H1 (cell line): ENCODE data around the gene FPR3. TPM values are rescaled to one million over a fixed set of nuclear protein-coding genes. Genes with fewer than 3 reads are reported as not detected.

Experiments
- CTCF ChIA-PET: fragments of 300-600 bp; sonication (Branson Sonifier 250); formaldehyde crosslinking; loops from one replicate; lab custom pipeline; 2021; ENCODE audit not compliant: partially characterized antibody; lab: Charles Lee
- POLR2A ChIA-PET: fragments of 300-600 bp; sonication (Branson Sonifier 250); formaldehyde crosslinking; loops from one replicate; lab custom pipeline; 2021; ENCODE audit warnings: inconsistent platforms; ENCODE audit not compliant: partially characterized antibody; lab: Charles Lee
- DNase-seq, 2 experiments: peaks; one replicate each; pipeline versions ENCODE4 v3.0.0 to v3.0.0-alpha.2; 2010 to 2022; ENCODE audit warnings: low spot score in 2 of 2, low read depth in 1 of 2, mixed read lengths in 1 of 2
- FAIRE-seq: peaks from 2 replicates; lab custom pipeline; 2011; peaks lifted over from hg19 to GRCh38; lab: Jason Lieb, UNC
- H2AFZ ChIP-seq: 2 replicates; pipeline ENCODE4 v1.8.1; 2012; ENCODE audit warnings: low read length, inconsistent platforms
- H2AK5ac ChIP-seq: 2 replicates; pipeline ENCODE4 v1.6.1; 2013; ENCODE audit warnings: low read depth, low read length
- H2BK120ac ChIP-seq: replicated peaks from 2 replicates; pipeline ENCODE3; 2013; ENCODE audit warnings: low read depth, low read length, inconsistent platforms
- H2BK12ac ChIP-seq: 2 replicates; pipeline ENCODE4 v1.6.1; 2013; ENCODE audit warnings: low read depth, low read length
- H2BK15ac ChIP-seq: 2 replicates; pipeline ENCODE4 v1.6.1; 2013; ENCODE audit warnings: low read length
- H2BK20ac ChIP-seq: 2 replicates; pipeline ENCODE4 v1.6.1; 2013; ENCODE audit warnings: low read length
- H2BK5ac ChIP-seq: 2 replicates; pipeline ENCODE4 v1.6.1; 2013; ENCODE audit warnings: low read depth, low read length
- H3K14ac ChIP-seq: 2 replicates; pipeline ENCODE4 v1.6.1; 2013; ENCODE audit warnings: inconsistent platforms; ENCODE audit not compliant: insufficient read length
- H3K18ac ChIP-seq: 2 replicates; pipeline ENCODE4 v1.6.1; 2013; ENCODE audit warnings: low read length; ENCODE audit errors: extremely low read depth
- H3K23ac ChIP-seq: 2 replicates; pipeline ENCODE4 v1.6.1; 2013; ENCODE audit warnings: inconsistent platforms; ENCODE audit not compliant: insufficient read length
- H3K23me2 ChIP-seq: 2 replicates; pipeline ENCODE4 v1.6.1; 2013; ENCODE audit warnings: low read depth, low read length
- H3K27ac ChIP-seq: 2 replicates; pipeline ENCODE4 v1.6.1; 2011; ENCODE audit warnings: low read depth, low read length, inconsistent platforms
- H3K27me3 ChIP-seq, 4 experiments: replicated peaks in 1 of 4; 1 replicate in 1 of 4; 2 replicates in 3 of 4; pipeline versions ENCODE4 v1.6.1 to v1.8.1; 2011 to 2013; ENCODE audit warnings: low read length in 3 of 4, mild to moderate bottlenecking in 3 of 4, inconsistent platforms in 2 of 4, mixed read lengths in 2 of 4, moderate library complexity in 1 of 4; ENCODE audit not compliant: control insufficient read depth in 3 of 4, insufficient read depth in 3 of 4; ENCODE audit errors: extremely low read depth in 1 of 4
- H3K36me3 ChIP-seq, 4 experiments: 2 replicates each; pipeline versions ENCODE4 v1.6.1 to v1.8.1; 2011 to 2013; ENCODE audit warnings: mild to moderate bottlenecking in 4 of 4, low read length in 3 of 4, moderate library complexity in 2 of 4, control low read depth in 1 of 4, inconsistent platforms in 1 of 4; ENCODE audit not compliant: insufficient read depth in 4 of 4, control insufficient read depth in 2 of 4
- H3K4ac ChIP-seq: replicated peaks from 2 replicates; pipeline ENCODE3; 2013; ENCODE audit warnings: low read length, low read depth, mixed read lengths, inconsistent platforms; ENCODE audit not compliant: insufficient read length
- H3K4me1 ChIP-seq, 4 experiments: replicated peaks in 1 of 4; 1 replicate in 1 of 4; 2 replicates in 3 of 4; pipeline versions ENCODE4 v1.6.1 to v1.8.1; 2011 to 2013; ENCODE audit warnings: low read length in 3 of 4, inconsistent platforms in 2 of 4, mixed read lengths in 1 of 4; ENCODE audit not compliant: insufficient read depth in 4 of 4, control insufficient read depth in 3 of 4
- H3K4me2 ChIP-seq, 2 experiments: 2 replicates each; pipeline versions ENCODE4 v1.6.1 to v1.8.1; 2011 to 2013; ENCODE audit warnings: low read depth in 2 of 2, low read length in 2 of 2, control low read depth in 1 of 2, inconsistent platforms in 1 of 2, mild to moderate bottlenecking in 1 of 2; ENCODE audit not compliant: insufficient read depth in 1 of 2
- H3K4me3 ChIP-seq, 4 experiments: fragments of 200-600, 300-600 bp in 1 of 4; sonication (generic), shearing (Covaris generic), sonication (Bioruptor Twin) in 1 of 4; 2 replicates each; pipeline versions ENCODE4 v1.5.1 to v1.8.1; 2011 to 2016; ENCODE audit warnings: low read length in 4 of 4, low read depth in 3 of 4, control low read depth in 2 of 4, inconsistent platforms in 2 of 4, mild to moderate bottlenecking in 2 of 4, mixed read lengths in 1 of 4, moderate library complexity in 1 of 4; ENCODE audit not compliant: insufficient read depth in 2 of 4; ENCODE audit errors: extremely low read depth in 1 of 4
- H3K56ac ChIP-seq: replicated peaks from 2 replicates; pipeline ENCODE3; 2013; ENCODE audit warnings: low read depth, mild to moderate bottlenecking, mixed read lengths, low read length, inconsistent platforms; ENCODE audit not compliant: insufficient read length
- H3K79me1 ChIP-seq: 2 replicates; pipeline ENCODE4 v1.6.1; 2013; ENCODE audit warnings: low read depth, low read length, control low read depth
- H3K79me2 ChIP-seq, 2 experiments: 2 replicates each; pipeline versions ENCODE4 v1.6.1 to v1.8.1; 2012 to 2013; ENCODE audit warnings: low read length in 2 of 2, mild to moderate bottlenecking in 2 of 2, inconsistent platforms in 1 of 2; ENCODE audit not compliant: insufficient read depth in 2 of 2, control insufficient read depth in 1 of 2
- H3K9ac ChIP-seq, 4 experiments: replicated peaks in 1 of 4; 1 replicate in 1 of 4; 2 replicates in 3 of 4; pipeline versions ENCODE4 v1.6.1 to v1.8.1; 2011 to 2013; ENCODE audit warnings: low read depth in 3 of 4, low read length in 3 of 4, control low read depth in 2 of 4, mild to moderate bottlenecking in 2 of 4, moderate library complexity in 2 of 4, inconsistent platforms in 1 of 4; ENCODE audit errors: extremely low read depth in 1 of 4
- H3K9me3 ChIP-seq, 2 experiments: 2 replicates each; pipeline versions ENCODE4 v1.6.1 to v1.8.1; 2012 to 2013; ENCODE audit warnings: mild to moderate bottlenecking in 2 of 2, moderate library complexity in 2 of 2, control low read depth in 1 of 2, inconsistent platforms in 1 of 2, low read depth in 1 of 2, low read length in 1 of 2, mixed read lengths in 1 of 2; ENCODE audit not compliant: insufficient read depth in 2 of 2
- H4K20me1 ChIP-seq, 2 experiments: replicated peaks in 1 of 2; 2 replicates each; pipeline versions ENCODE3 to v1.8.1; 2011 to 2013; ENCODE audit warnings: inconsistent platforms in 2 of 2, low read length in 2 of 2, mild to moderate bottlenecking in 1 of 2; ENCODE audit not compliant: insufficient read depth in 2 of 2, control insufficient read depth in 1 of 2
- H4K5ac ChIP-seq: 2 replicates; pipeline ENCODE4 v1.6.1; 2013; ENCODE audit warnings: low read length, low read depth, mixed read lengths, inconsistent platforms; ENCODE audit not compliant: insufficient read length
- H4K8ac ChIP-seq: 2 replicates; pipeline ENCODE4 v1.8.0; 2013; ENCODE audit warnings: mild to moderate bottlenecking, moderate library complexity, low read length, inconsistent platforms; ENCODE audit not compliant: insufficient read depth; ENCODE audit errors: extremely low read depth
- H4K91ac ChIP-seq: replicated peaks from 2 replicates; pipeline ENCODE3; 2013; ENCODE audit warnings: low read length, mixed read lengths, inconsistent platforms; ENCODE audit not compliant: insufficient read length
- BCL11A ChIP-seq, 2 experiments: IDR thresholded peaks; one replicate each; pipeline ENCODE4 v1.6.1; 2011; ENCODE audit warnings: low read depth in 2 of 2, low read length in 2 of 2, mild to moderate bottlenecking in 2 of 2
- CHD2 ChIP-seq: IDR thresholded peaks from 2 replicates; pipeline ENCODE4 v1.6.1; 2012; ENCODE audit warnings: low read length, improper control_type of control experiment
- EZH2 ChIP-seq: fragments of 200-600 bp; sonication (generic); IDR thresholded peaks from 2 replicates; pipeline ENCODE4 v1.7.1; 2012; ENCODE audit warnings: low read depth, mild to moderate bottlenecking, moderate library complexity, low read length, inconsistent platforms; ENCODE audit not compliant: severe bottlenecking
- GABPA ChIP-seq: IDR thresholded peaks from 2 replicates; pipeline ENCODE4 v1.6.1; 2011; ENCODE audit warnings: mild to moderate bottlenecking, low read length, moderate library complexity, borderline replicate concordance; ENCODE audit not compliant: insufficient read depth
- JUND ChIP-seq: IDR thresholded peaks from 2 replicates; pipeline ENCODE4 v1.6.1; 2011; ENCODE audit warnings: mild to moderate bottlenecking, improper control_type of control experiment, low read length
- KDM5A ChIP-seq: fragments of 200-600 bp; IDR thresholded peaks from 2 replicates; pipeline ENCODE4 v1.7.1; 2012; ENCODE audit warnings: mild to moderate bottlenecking, low read length, inconsistent platforms, mixed read lengths
- MAFK ChIP-seq: IDR thresholded peaks from 2 replicates; pipeline ENCODE4 v1.6.1; 2012; ENCODE audit warnings: low read depth, mild to moderate bottlenecking, improper control_type of control experiment, low read length
- MAX ChIP-seq: IDR thresholded peaks from 2 replicates; pipeline ENCODE4 v1.6.1; 2012; ENCODE audit warnings: inconsistent platforms
- POU5F1 ChIP-seq: IDR thresholded peaks from 2 replicates; pipeline ENCODE4 v1.6.1; 2011; ENCODE audit warnings: low read depth, mild to moderate bottlenecking, low read length, moderate library complexity
- RAD21 ChIP-seq, 2 experiments: IDR thresholded peaks in 1 of 2; conservative IDR thresholded peaks in 1 of 2; 2 replicates each; pipeline ENCODE4 v1.6.1; 2011; ENCODE audit warnings: low read depth in 2 of 2, low read length in 2 of 2, improper control_type of control experiment in 1 of 2, inconsistent platforms in 1 of 2, mild to moderate bottlenecking in 1 of 2, moderate library complexity in 1 of 2
- SAP30 ChIP-seq: fragments of 300-600 bp; sonication (generic); IDR thresholded peaks from 2 replicates; pipeline ENCODE4 v1.7.1; 2012; ENCODE audit warnings: low read length, moderate library complexity, mild to moderate bottlenecking, inconsistent platforms; ENCODE audit not compliant: insufficient read depth, insufficient replicate concordance
- SP2 ChIP-seq: IDR thresholded peaks from 2 replicates; pipeline ENCODE4 v1.6.1; 2012; ENCODE audit warnings: mild to moderate bottlenecking, low read length, inconsistent platforms
- TAF1 ChIP-seq: IDR thresholded peaks from 2 replicates; pipeline ENCODE4 v1.6.1; 2011; ENCODE audit warnings: mild to moderate bottlenecking, low read depth, low read length
- YY1 ChIP-seq: IDR thresholded peaks from 2 replicates; pipeline ENCODE4 v1.6.1; 2011; ENCODE audit warnings: low read depth, mild to moderate bottlenecking, low read length
- WGBS, 2 experiments: shearing (Covaris generic) in 1 of 2; methylation state at CpG; one replicate each; pipeline versions ENCODE4 v1.1.6 to v1.1.7; 2013 to 2015; ENCODE audit warnings: low lambda C conversion rate in 2 of 2, mixed read lengths in 2 of 2, inconsistent platforms in 1 of 2, low coverage in 1 of 2, missing lambda C conversion rate in 1 of 2; ENCODE audit not compliant: insufficient replicate concordance in 2 of 2, insufficient coverage in 1 of 2, insufficient read length in 1 of 2; ENCODE audit errors: extremely low coverage in 1 of 2, missing lambda C conversion rate in 1 of 2; 5-methylcytosine and 5-hydroxymethylcytosine counted together
- polyA plus RNA-seq, 7 experiments: library from polyadenylated mRNA; depleted of rRNA in 3 of 7; stranded (reverse) in 5 of 7; unstranded in 2 of 7; fragments of >200 nt in 5 of 7; fragments of 200-250 nt in 2 of 7; gene quantifications; 1 replicate in 5 of 7; 2 replicates in 1 of 7; 4 replicates in 1 of 7; pipeline versions ENCODE4 v1.2.1 to v1.2.3, GENCODE V29; 2011 to 2013; ENCODE audit warnings: missing spikeins in 2 of 7, mixed read lengths in 2 of 7
- total RNA-seq: library from RNA; stranded (reverse); fragmentation: NEBNext Ultra II Directional; extraction: Animal tissue kit (Norgen Biotek cat#: 25700); gene quantifications from 2 replicates; pipeline ENCODE4 v1.2.1, GENCODE V29; 2021

The FPR3 gene
- total and polyA plus RNA-seq, 2 of the 8 experiments (the other 6 are each of a cell fraction or from before 2014, with no cell fraction given) = not detected

- Histone ChIP-seq H3K23me2 (no peaks in the 10 kb centered on the region), H4K91ac (no peak overlapping the region), H3K4me3 (no peak overlapping the region), H3K79me1 (no peaks in the 10 kb centered on the region), H3K9ac (no peak overlapping the region), H3K27ac (no peak overlapping the region), H3K23ac (no peak overlapping the region), H3K56ac (no peak overlapping the region), H3K27me3 (0 out of 7 replicates have a peak, but pooled peaks cover 0 to 2% (median 0%) of the 10 kb centered on the region in 4 experiments), H2BK20ac (no peak overlapping the region), H3K4me1 (no peaks in the 10 kb centered on the region), H3K4me2 (no peak overlapping the region), H2BK15ac (no peak overlapping the region), H3K18ac (no peak overlapping the region), H2BK12ac (no peak overlapping the region), H2BK120ac (no peak overlapping the region), H3K14ac (no peak overlapping the region), H3K9me3 (peaks cover 8 to 12% of the 10 kb centered on the region in 2 experiments), H4K8ac (no peak overlapping the region), H4K20me1 (no peaks in the 10 kb centered on the region), H2BK5ac (no peak overlapping the region), H4K5ac (no peak overlapping the region), H2AK5ac (no peak overlapping the region), H3K4ac (no peak overlapping the region), H3K79me2 (no peaks in the 10 kb centered on the region), H3K36me3 (no peaks in the 10 kb centered on the region), H2AFZ (no peak overlapping the region)
- FAIRE-seq = no peak
- CTCF ChIA-PET = interaction anchor here (0.6 kb wide), 1 partner anchor 308 kb away, joined by 4 read pairs; no protein-coding TSS in a partner anchor
- WGBS, 2 experiments = 95% methylated on average over 6 of the region's 6 CpGs; no CpG with 5 or more reads in 1 of the 2 experiments
- DNase-seq = no peak
- POLR2A ChIA-PET = no interaction called here
- TF ChIP-seq JUND (no peak), POU5F1 (no peak), CHD2 (no peak), SAP30 (no peak), GABPA (no peak), SP2 (no peak), YY1 (no peak), BCL11A (IDR thresholded peaks at IDR 0.05; ENCODE audit: low read depth in 2 of 2, low read length in 2 of 2) (no peak), RAD21 (IDR thresholded peaks at IDR 0.05 in 1 of 2, conservative IDR thresholded peaks at IDR 0.05 in 1 of 2; ENCODE audit: low read depth in 2 of 2, low read length in 2 of 2) (no peak), EZH2 (no peak), KDM5A (no peak), TAF1 (no peak), MAFK (no peak), MAX (no peak)
Observed at GRCh38 chr19:51754109-51754508, 40.8 kb upstream of the FPR3 start.
